ENCODE measurements around the gene ADCY1. TPM values are rescaled to one million over a fixed set of nuclear protein-coding genes. Genes with fewer than 3 reads are reported as not detected.
A peak's percentile ranks its signal among the peaks of the same experiment; 100 is the strongest.

Gene ADCY1
- total and polyA plus RNA-seq, 8 donors: 0.55 to 2.8 (median 2.5) TPM

- peak in 1 of 4 donors; percentile 5 for DNase-seq
- Histone ChIP-seq H3K27ac (no peak overlapping the region), H3K4me1 (no peaks in the 10 kb centered on the region)
Observed at GRCh38 chr7:45684910-45685618, 110.9 kb downstream of the ADCY1 start.

GRCh38 chr7:45685619-45686240, 111.6 kb downstream of the ADCY1 start:
- intact Hi-C loops (cut with DNase I): no loop called here
- no peaks in the 10 kb centered on the region for H3K9me3 ChIP-seq
- no peak for DNase-seq
- H3K27me3 ChIP-seq: no peaks in the 10 kb centered on the region
- no peaks in the 10 kb centered on the region for H3K36me3 ChIP-seq
- peak; percentile 12 for ATAC-seq
- no peak overlapping the region for H3K27ac ChIP-seq
- H3K4me1 ChIP-seq: no peaks in the 10 kb centered on the region
- no peak for TF ChIP-seq CTCF (IDR thresholded peaks at IDR 0.05)
- H3K4me3 ChIP-seq: no peak overlapping the region

More at GRCh38 chr7:45684910-45685618, 110.9 kb downstream of the ADCY1 start:
- Histone ChIP-seq H3K36me3 (no peaks in the 10 kb centered on the region), H3K27me3 (no peaks in the 10 kb centered on the region), H3K9me3 (no peaks in the 10 kb centered on the region), H3K4me3 (no peak overlapping the region)
- peak; percentile 27 for ATAC-seq
- intact Hi-C loops (cut with DNase I): no loop called here
- TF ChIP-seq CTCF (IDR thresholded peaks at IDR 0.05): no peak

GRCh38 chr7:45686441-45687184, 112.4 kb downstream of the ADCY1 start:
- intact Hi-C loops (cut with DNase I): no loop called here
- DNase-seq (no peak), ATAC-seq (no peak)
- Histone ChIP-seq H3K4me3 (no peak overlapping the region), H3K4me1 (no peaks in the 10 kb centered on the region), H3K36me3 (no peaks in the 10 kb centered on the region), H3K9me3 (no peaks in the 10 kb centered on the region), H3K27me3 (no peaks in the 10 kb centered on the region), H3K27ac (no peak overlapping the region)
- no peak for TF ChIP-seq CTCF (IDR thresholded peaks at IDR 0.05)

- intact Hi-C loops (cut with DNase I): no loop called here
- DNase-seq: no peak
- Histone ChIP-seq H3K9me3 (no peaks in the 10 kb centered on the region), H3K27ac (no peak overlapping the region), H3K27me3 (no peaks in the 10 kb centered on the region), H3K4me3 (no peak overlapping the region), H3K36me3 (no peaks in the 10 kb centered on the region), H3K4me1 (no peaks in the 10 kb centered on the region)
- TF ChIP-seq CTCF (IDR thresholded peaks at IDR 0.05): no peak
- no peak for ATAC-seq
Observed at GRCh38 chr7:45687185-45687560, 113.0 kb downstream of the ADCY1 start.

DNA sequence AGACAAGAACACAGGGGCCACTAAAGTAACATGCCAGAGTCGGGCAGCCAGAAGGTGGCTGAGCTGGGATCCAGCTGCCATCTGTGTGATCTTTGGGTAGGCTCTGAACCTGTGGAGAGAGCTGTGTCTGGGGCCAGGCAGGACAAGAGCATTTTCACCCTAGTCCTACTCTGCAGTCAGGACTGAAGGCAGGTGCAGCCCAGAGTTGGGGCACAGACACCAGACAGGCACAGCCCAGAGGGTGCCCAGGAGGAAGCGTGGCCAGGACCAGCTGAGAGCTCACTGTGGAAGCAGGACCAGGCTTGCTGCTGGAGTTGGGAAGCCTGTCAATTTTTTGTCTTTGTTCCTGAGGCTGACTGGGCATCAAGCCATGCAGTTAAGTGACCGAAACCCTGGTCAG, 113.6 kb downstream of the ADCY1 start:
- no peak for TF ChIP-seq CTCF (IDR thresholded peaks at IDR 0.05)
- Histone ChIP-seq H3K27ac (no peak overlapping the region), H3K4me3 (no peak overlapping the region), H3K36me3 (no peaks in the 10 kb centered on the region), H3K27me3 (no peaks in the 10 kb centered on the region), H3K9me3 (no peaks in the 10 kb centered on the region), H3K4me1 (no peaks in the 10 kb centered on the region)
- no peak for DNase-seq
- intact Hi-C loops (cut with DNase I): no loop called here
- no peak for ATAC-seq
